Activated CD4-positive, alpha-beta T cell treated with anti-CD3 and anti-CD28 coated beads, Interleukin-2, amount 50 U/mL, for 1 hour (primary cell): ENCODE results near the gene DSG4.
"Not testable (repeated sequence)": the region's sequence is repeated elsewhere in the genome, so short reads cannot be mapped to it uniquely, and the experiment has no call there.

Source experiments
- DNase-seq: peaks from one replicate; pipeline ENCODE4 v3.0.0-alpha.2; 2020

Gene DSG4, protein sequence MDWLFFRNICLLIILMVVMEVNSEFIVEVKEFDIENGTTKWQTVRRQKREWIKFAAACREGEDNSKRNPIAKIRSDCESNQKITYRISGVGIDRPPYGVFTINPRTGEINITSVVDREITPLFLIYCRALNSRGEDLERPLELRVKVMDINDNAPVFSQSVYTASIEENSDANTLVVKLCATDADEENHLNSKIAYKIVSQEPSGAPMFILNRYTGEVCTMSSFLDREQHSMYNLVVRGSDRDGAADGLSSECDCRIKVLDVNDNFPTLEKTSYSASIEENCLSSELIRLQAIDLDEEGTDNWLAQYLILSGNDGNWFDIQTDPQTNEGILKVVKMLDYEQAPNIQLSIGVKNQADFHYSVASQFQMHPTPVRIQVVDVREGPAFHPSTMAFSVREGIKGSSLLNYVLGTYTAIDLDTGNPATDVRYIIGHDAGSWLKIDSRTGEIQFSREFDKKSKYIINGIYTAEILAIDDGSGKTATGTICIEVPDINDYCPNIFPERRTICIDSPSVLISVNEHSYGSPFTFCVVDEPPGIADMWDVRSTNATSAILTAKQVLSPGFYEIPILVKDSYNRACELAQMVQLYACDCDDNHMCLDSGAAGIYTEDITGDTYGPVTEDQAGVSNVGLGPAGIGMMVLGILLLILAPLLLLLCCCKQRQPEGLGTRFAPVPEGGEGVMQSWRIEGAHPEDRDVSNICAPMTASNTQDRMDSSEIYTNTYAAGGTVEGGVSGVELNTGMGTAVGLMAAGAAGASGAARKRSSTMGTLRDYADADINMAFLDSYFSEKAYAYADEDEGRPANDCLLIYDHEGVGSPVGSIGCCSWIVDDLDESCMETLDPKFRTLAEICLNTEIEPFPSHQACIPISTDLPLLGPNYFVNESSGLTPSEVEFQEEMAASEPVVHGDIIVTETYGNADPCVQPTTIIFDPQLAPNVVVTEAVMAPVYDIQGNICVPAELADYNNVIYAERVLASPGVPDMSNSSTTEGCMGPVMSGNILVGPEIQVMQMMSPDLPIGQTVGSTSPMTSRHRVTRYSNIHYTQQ

GRCh38 chr18:31376477-31376876, at the start of gene DSG4:
DSG4 (plus strand) TSS chr18:31376777; CDS start chr18:31376912, 135 bp downstream.
- DNase-seq: no peak

- no peak for DNase-seq
Measured at GRCh38 chr18:31329787-31330438, 46.7 kb upstream of the DSG4 start.

GRCh38 chr18:31343454-31343853, 33.1 kb upstream of the DSG4 start:
- DNase-seq: no peak

DNA sequence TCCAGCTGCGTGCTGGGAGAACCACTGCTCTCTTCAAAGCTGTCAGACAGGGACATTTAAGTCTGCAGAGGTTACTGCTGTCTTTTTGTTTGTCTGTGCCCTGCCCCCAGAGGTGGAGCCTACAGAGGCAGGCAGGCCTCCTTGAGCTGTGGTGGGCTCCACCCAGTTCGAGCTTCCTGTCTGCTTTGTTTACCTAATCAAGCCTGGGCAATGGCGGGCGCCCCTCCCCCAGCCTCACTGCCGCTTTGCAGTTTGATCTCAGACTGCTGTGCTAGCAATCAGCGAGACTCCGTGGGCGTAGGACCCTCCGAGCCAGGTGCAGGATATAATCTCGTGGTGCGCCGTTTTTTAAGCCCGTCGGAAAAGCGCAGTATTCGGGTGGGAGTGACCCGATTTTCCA, 23.2 kb upstream of the DSG4 start:
- not testable (repeated sequence) for DNase-seq

DNA sequence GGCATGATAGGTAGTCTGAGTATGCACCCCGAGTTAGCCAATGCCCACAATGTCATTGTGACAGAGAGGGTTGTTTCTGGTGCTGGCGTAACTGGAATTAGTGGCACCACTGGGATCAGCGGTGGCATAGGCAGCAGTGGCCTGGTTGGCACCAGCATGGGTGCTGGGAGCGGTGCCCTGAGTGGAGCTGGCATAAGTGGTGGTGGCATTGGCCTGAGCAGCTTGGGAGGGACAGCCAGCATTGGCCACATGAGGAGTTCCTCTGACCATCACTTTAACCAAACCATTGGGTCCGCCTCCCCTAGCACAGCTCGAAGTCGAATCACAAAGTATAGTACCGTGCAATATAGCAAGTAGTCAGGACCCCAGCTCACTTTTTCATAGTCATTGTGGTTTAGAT, 21.6 kb upstream of the DSG4 start:
- no peak for DNase-seq

GRCh38 chr18:31356025-31356424, 20.6 kb upstream of the DSG4 start:
- no peak for DNase-seq

GRCh38 chr18:31364190-31364589, 12.4 kb upstream of the DSG4 start:
- no peak for DNase-seq

- DNase-seq: no peak
Measured at GRCh38 chr18:31369478-31369877, 7.1 kb upstream of the DSG4 start.

DNA sequence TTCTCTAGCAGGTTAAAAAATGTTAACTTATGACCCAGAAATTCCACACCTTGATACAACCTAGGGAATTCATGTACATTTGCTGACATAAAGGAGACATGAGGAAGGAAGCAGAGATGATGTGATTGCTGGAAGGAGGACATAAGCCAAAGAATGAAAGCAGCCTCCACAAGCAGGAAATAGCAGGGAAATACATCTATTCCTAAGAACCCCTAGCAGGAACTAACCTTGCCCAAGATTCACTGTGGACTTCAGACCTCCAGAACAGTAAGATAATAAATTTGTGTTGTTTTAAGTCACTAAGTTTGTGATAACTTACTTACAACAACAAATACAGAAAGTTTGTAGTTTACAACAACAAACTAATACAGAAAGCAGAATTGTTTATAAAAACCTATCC, 4.6 kb upstream of the DSG4 start:
- no peak for DNase-seq

- no peak for DNase-seq
Measured at GRCh38 chr18:31373641-31374040, 2.9 kb upstream of the DSG4 start.

DNA sequence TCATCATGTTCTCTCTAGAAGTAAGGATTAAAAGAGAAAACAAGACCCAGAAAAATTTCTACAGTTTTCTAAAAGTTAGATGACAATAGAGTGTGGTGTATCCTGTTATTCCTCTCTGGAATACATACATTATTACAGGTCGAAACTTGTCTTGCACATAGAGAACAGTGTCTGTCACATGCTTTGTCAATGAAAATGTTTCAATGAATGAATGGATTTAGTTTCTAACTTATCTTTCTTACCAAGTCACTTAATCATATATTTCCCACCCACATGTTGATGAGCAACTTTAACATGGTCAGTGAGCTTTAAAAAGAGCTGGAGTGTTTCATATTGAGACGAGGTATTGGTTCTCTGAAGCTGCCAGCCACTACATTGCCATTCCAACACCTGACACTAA, 4.3 kb downstream of the DSG4 start:
- no peak for DNase-seq

DNA sequence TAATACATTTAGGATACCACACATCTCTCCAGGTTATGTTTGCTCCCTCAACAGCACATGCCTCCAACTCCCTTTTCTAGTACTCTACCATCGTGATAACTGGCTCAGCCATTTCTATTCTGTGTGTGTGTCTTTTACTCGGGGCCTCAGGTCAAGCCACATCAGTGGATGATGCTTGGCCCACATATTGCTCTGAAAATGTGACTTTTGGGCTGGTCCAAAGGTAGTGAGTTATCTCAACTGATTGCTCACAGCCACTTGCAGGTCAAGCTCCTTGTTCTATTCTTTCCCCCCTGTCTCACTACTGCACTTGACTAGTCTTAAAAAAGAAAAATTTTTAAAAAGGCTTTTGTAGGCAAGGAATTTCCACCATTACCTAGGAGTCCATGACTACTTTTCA, 5.5 kb downstream of the DSG4 start:
- DNase-seq: no peak

GRCh38 chr18:31386741-31387140, 10.2 kb downstream of the DSG4 start:
- no peak for DNase-seq

GRCh38 chr18:31393286-31393685, 16.7 kb downstream of the DSG4 start:
- DNase-seq: no peak

GRCh38 chr18:31396796-31397612, 20.4 kb downstream of the DSG4 start:
- DNase-seq: no peak

GRCh38 chr18:31398191-31398590, 21.6 kb downstream of the DSG4 start:
- DNase-seq: no peak

GRCh38 chr18:31399306-31400032, 22.9 kb downstream of the DSG4 start:
- no peak for DNase-seq

GRCh38 chr18:31401156-31402025, 24.8 kb downstream of the DSG4 start:
- no peak for DNase-seq

GRCh38 chr18:31402026-31402373, 25.4 kb downstream of the DSG4 start:
- no peak for DNase-seq

DNA sequence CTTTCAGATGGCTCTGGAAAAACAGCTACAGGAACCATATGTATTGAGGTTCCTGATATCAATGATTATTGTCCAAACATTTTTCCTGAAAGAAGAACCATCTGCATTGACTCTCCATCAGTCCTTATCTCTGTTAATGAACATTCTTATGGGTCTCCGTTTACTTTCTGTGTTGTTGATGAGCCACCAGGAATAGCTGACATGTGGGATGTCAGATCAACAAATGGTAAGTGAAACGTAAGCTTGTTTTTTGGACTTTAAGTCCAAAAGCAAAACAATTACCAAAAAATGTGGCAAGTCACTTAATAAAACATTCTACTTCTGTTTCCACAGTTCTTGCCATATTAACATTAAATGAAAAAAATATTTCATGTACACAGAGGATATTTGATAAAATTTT, 26.8 kb downstream of the DSG4 start:
- no peak for DNase-seq

DNA sequence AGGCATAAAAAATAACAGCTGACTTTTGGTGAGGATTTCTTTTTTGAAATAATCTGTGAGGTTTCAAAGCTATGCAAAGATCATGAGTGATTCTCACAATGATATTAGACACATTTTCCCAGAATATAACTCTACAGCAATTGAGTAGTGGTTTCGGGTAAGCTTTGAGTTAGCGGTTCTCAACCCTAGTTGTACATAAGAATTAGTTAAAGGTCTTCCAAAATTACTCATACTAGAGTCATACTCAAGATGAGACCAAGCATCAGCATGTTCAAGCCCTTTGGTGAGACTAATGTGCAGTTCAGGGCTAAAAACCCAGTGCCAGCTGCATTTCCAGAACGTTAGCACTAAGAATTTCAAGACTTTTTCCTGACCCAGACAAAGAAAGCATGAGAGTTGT, 31.1 kb downstream of the DSG4 start:
- no peak for DNase-seq
